Colonic mucosa (tissue), 4 donors: ENCODE measurements around the gene PARD3B. TPM values are rescaled to one million over a fixed set of nuclear protein-coding genes. Genes with fewer than 3 reads are reported as not detected.

Experiments used
- DNase-seq: peaks from one replicate; pipeline ENCODE4 v3.0.0-alpha.2; 2020
- H3K27ac ChIP-seq: fragments of 200-600 bp; one replicate; pipeline ENCODE4 v1.8.0; 2021
- H3K27me3 ChIP-seq: fragments of 200-600 bp; one replicate; pipeline ENCODE4 v1.8.0; 2021
- H3K36me3 ChIP-seq: fragments of 200-600 bp; one replicate; pipeline ENCODE4 v1.8.0; 2021
- H3K4me1 ChIP-seq: fragments of 200-600 bp; one replicate; pipeline ENCODE4 v1.8.0; 2021; ENCODE audit warnings: mild to moderate bottlenecking
- H3K4me3 ChIP-seq: fragments of 200-600 bp; one replicate; pipeline ENCODE4 v1.8.0; 2021
- H3K9ac ChIP-seq, 2 donors: one replicate each; pipeline ENCODE4 v1.7.0; 2013; ENCODE audit warnings: control low read depth in 2 of 2, low read depth in 2 of 2, low read length in 2 of 2
- H3K9me3 ChIP-seq: fragments of 200-600 bp; one replicate; pipeline ENCODE4 v1.8.0; 2021
- intact Hi-C: fragments of 100-400 bp; cut with DNase I; formaldehyde crosslinking; loops from one replicate; pipeline ENCODE4 v1.14.1; 2022
- total RNA-seq, 2 donors: library from RNA; stranded (reverse); fragmentation: NEBNext Ultra II Directional in 1 of 2; extraction: Animal tissue kit (Norgen Biotek cat#: 25700) in 1 of 2; gene quantifications; one replicate each; pipeline ENCODE4 v1.2.1, GENCODE V29; 2021
- TF ChIP-seq, protein P1 (sequence below): fragments of 200-600 bp; IDR thresholded peaks from one replicate; pipeline ENCODE4 v1.8.0; 2022; ENCODE audit warnings: antibody characterized with exemption, mild to moderate bottlenecking
- donor health status: healthy.
- donor health status: DM: no; HTN: no; CAD: no.
- donor health status: DM: no; HTN: no; CAD: no.

Gene PARD3B
- total RNA-seq, 2 donors from 2014 or later, result 20.0 to 24.2 TPM

DNA sequence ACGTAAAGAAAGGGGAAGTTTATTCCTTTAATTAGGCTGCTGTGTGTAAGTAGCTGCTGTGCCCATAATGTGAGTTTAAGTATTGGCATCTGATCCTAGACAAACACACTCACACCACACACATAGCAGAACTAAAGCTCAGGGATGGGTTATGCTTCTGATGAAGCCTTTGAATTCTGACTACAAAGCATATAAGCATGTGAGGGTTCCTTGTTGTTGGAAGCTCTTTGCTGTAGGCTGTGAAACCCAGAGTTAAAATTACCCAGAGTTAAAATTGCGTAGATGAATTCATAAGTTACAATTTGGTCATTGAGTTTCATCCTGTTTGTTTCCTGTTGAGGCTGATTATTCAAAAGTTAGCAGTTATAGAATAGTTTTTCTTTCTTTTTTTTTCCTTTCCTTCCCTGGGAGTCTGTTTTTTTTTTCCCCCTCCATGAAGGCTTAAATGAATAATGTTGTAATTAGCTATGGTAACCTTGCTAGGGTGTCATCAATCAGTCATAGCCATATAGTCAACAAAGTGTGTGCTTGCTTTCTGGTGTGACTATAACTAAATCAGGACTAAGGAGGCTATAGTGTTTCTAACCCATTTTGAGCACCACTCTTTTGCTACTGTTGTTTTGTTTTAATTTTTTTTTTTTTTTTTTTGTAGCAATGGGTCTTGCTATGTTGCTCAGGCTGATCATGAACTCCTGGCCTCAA lies 426.1 kb downstream of the PARD3B start:
- TF ChIP-seq, protein P1, sequence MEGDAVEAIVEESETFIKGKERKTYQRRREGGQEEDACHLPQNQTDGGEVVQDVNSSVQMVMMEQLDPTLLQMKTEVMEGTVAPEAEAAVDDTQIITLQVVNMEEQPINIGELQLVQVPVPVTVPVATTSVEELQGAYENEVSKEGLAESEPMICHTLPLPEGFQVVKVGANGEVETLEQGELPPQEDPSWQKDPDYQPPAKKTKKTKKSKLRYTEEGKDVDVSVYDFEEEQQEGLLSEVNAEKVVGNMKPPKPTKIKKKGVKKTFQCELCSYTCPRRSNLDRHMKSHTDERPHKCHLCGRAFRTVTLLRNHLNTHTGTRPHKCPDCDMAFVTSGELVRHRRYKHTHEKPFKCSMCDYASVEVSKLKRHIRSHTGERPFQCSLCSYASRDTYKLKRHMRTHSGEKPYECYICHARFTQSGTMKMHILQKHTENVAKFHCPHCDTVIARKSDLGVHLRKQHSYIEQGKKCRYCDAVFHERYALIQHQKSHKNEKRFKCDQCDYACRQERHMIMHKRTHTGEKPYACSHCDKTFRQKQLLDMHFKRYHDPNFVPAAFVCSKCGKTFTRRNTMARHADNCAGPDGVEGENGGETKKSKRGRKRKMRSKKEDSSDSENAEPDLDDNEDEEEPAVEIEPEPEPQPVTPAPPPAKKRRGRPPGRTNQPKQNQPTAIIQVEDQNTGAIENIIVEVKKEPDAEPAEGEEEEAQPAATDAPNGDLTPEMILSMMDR, result no peak
- Histone ChIP-seq H3K4me3 (no peak overlapping the region), H3K27me3 (no peaks in the 10 kb centered on the region), H3K9ac (no peak overlapping the region), H3K36me3 (no peaks in the 10 kb centered on the region), H3K9me3 (no peaks in the 10 kb centered on the region), H3K27ac (no peak overlapping the region), H3K4me1 (no peaks in the 10 kb centered on the region)
- intact Hi-C loops, result no loop called here
- DNase-seq, result no peak

DNA sequence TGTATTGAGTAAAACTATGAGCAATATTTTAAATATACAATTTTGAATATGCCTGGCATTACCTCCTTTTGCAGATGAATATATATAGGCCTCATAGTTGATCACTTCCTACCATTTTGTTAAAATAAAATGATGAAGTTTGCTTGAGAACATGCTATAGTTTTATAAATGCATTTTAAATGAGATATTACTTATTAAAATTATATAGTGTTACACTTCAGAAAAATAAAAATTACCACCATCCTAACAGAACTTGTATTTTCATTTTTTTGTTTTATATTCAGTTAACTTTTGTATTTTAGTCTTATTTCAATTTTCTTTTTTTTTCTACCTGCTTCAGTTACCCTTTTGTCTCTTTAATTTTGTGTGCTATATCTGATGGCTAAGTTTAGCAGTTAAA lies 426.9 kb downstream of the PARD3B start:
- Histone ChIP-seq H3K9me3 (no peaks in the 10 kb centered on the region), H3K9ac (no peak overlapping the region), H3K4me1 (no peaks in the 10 kb centered on the region), H3K4me3 (no peak overlapping the region), H3K36me3 (no peaks in the 10 kb centered on the region), H3K27me3 (no peaks in the 10 kb centered on the region), H3K27ac (no peak overlapping the region)
- no peak for DNase-seq
- intact Hi-C loops, result no loop called here
- TF ChIP-seq, protein P1, result no peak

- H3K9ac ChIP-seq, result no peak overlapping the region
- H3K27ac ChIP-seq, result no peak overlapping the region
- no peak for DNase-seq
- H3K4me3 ChIP-seq, result no peak overlapping the region
- TF ChIP-seq, protein P1, result no peak
- no peaks in the 10 kb centered on the region for H3K27me3 ChIP-seq
- intact Hi-C loops, result no loop called here
- no peaks in the 10 kb centered on the region for H3K36me3 ChIP-seq
- H3K4me1 ChIP-seq, result no peaks in the 10 kb centered on the region
- H3K9me3 ChIP-seq, result no peaks in the 10 kb centered on the region
These were observed 427.5 kb downstream of the PARD3B start for GRCh38 chr2:204972606-204973336.

DNA sequence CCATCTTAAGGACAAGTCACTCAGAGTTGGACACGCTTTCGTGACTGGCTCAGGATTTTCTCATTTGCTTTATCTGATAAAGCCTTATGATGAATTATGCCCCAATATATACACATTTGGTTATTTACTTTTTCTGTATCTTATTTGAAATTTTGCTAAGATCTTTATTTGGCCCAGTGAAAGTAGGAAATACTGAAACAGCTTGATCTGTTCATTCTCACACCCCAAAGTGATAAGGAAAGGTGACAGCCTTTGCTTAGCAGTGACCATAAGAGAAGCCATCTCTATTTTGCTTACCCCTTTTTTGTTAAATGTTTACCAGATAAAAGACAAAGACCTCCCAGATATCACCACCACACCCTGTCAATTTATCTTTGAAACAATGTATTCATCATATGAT lies 428.3 kb downstream of the PARD3B start:
- Histone ChIP-seq H3K27me3 (no peaks in the 10 kb centered on the region), H3K9ac (no peak overlapping the region), H3K4me1 (no peaks in the 10 kb centered on the region), H3K27ac (no peak overlapping the region), H3K9me3 (no peaks in the 10 kb centered on the region), H3K4me3 (no peak overlapping the region), H3K36me3 (no peaks in the 10 kb centered on the region)
- no peak for DNase-seq
- intact Hi-C loops, result no loop called here
- TF ChIP-seq, protein P1, result no peak

DNA sequence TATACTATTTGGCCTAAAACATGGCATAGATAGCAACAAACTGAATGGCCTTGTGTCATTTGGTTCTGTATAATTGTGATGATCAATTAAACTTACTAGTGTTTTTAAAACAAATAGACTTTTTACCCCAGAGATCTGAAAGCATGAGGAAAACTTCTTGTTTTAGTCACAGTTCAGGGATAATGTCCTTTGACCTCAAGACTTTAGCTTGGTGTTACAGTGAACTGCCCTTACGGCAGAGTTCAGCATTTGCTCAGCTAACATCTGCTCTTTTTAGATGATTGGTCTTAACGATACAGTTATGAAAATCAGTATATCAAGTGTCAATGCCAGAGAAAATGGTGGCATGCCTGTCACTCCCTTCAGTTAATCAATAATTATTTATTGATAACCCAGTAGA lies 429.2 kb downstream of the PARD3B start:
- intact Hi-C loops, result no loop called here
- no peaks in the 10 kb centered on the region for H3K9me3 ChIP-seq
- no peaks in the 10 kb centered on the region for H3K27me3 ChIP-seq
- TF ChIP-seq, protein P1, result no peak
- H3K4me1 ChIP-seq, result no peaks in the 10 kb centered on the region
- H3K27ac ChIP-seq, result no peak overlapping the region
- no peak overlapping the region for H3K9ac ChIP-seq
- no peak for DNase-seq
- no peaks in the 10 kb centered on the region for H3K36me3 ChIP-seq
- H3K4me3 ChIP-seq, result no peak overlapping the region
